ENCODE data around the gene MYEF2.
A peak's percentile ranks its signal among the peaks of the same experiment; 100 is the strongest.

Gene MYEF2

GRCh38 chr15:48177766-48178647 lies at the start of gene MYEF2:
Gene MYEF2 (minus strand): TSS chr15:48178295. CDS start chr15:48178237, 58 bp downstream.
- peak; percentile 24 for DNase-seq

GRCh38 chr15:48225771-48226170 lies 47.7 kb upstream of the MYEF2 start:
- no peak for DNase-seq

GRCh38 chr15:48222627-48223026 lies 44.5 kb upstream of the MYEF2 start:
- DNase-seq = no peak

- DNase-seq = peak; percentile 10
Measured at GRCh38 chr15:48221885-48222284, 43.8 kb upstream of the MYEF2 start.

- no peak for DNase-seq
Measured at GRCh38 chr15:48221261-48221660, 43.2 kb upstream of the MYEF2 start.

- DNase-seq = no peak
Measured at GRCh38 chr15:48205981-48206380, 27.9 kb upstream of the MYEF2 start, which contains the start of gene SLC12A1. Gene SLC12A1 (plus strand): TSS chr15:48206302. CDS start chr15:48207720, 1,418 bp downstream.

GRCh38 chr15:48202068-48202467 lies 24.0 kb upstream of the MYEF2 start:
- DNase-seq = no peak

- no peak for DNase-seq
Measured at GRCh38 chr15:48191574-48192225, 13.6 kb upstream of the MYEF2 start, which contains the start of gene CTXN2. Gene CTXN2 (plus strand): TSS chr15:48191665. CDS start chr15:48201301, 9,636 bp downstream.

GRCh38 chr15:48190932-48191573 lies 13.0 kb upstream of the MYEF2 start:
- no peak for DNase-seq

- no peak for DNase-seq
Measured at GRCh38 chr15:48186271-48186670, 8.2 kb upstream of the MYEF2 start.

GRCh38 chr15:48185529-48185928 lies 7.4 kb upstream of the MYEF2 start:
- no peak for DNase-seq

- no peak for DNase-seq
Measured at GRCh38 chr15:48182749-48183148, 4.7 kb upstream of the MYEF2 start.

GRCh38 chr15:48178648-48178931 lies 495 bp upstream of the MYEF2 start:
- DNase-seq = no peak

GRCh38 chr15:48177383-48177765 lies 721 bp downstream of the MYEF2 start:
- peak; percentile 38 for DNase-seq

GRCh38 chr15:48176957-48177356 lies 1.1 kb downstream of the MYEF2 start:
- DNase-seq = no peak

GRCh38 chr15:48176112-48176511 lies 2.0 kb downstream of the MYEF2 start:
- DNase-seq = no peak

GRCh38 chr15:48175126-48175525 lies 3.0 kb downstream of the MYEF2 start:
- no peak for DNase-seq

GRCh38 chr15:48170981-48171380 lies 7.1 kb downstream of the MYEF2 start:
- no peak for DNase-seq

- no peak for DNase-seq
Measured at GRCh38 chr15:48168616-48169015, 9.5 kb downstream of the MYEF2 start.

- DNase-seq = no peak
Measured at GRCh38 chr15:48153526-48153925, 24.6 kb downstream of the MYEF2 start.

- DNase-seq = no peak
Measured at GRCh38 chr15:48149858-48150257, 28.2 kb downstream of the MYEF2 start.

GRCh38 chr15:48147358-48147757 lies 30.7 kb downstream of the MYEF2 start:
- no peak for DNase-seq

- no peak for DNase-seq
Measured at GRCh38 chr15:48145923-48146322, 32.2 kb downstream of the MYEF2 start.

- DNase-seq = no peak
Measured at GRCh38 chr15:48144889-48145288, 33.2 kb downstream of the MYEF2 start.

All from NCI-H2081 treated with DMSO at 0.1 percent for 48 hours (cell line).